NCI-H1930 (cell line): ENCODE data around the gene ADPRM.
"Not testable (repeated sequence)": the region's sequence is repeated elsewhere in the genome, so short reads cannot be mapped to it uniquely, and the experiment has no call there.

Source experiments
- DNase-seq, 2 experiments: peaks; one replicate each; lab custom pipeline; 2025; lab: John Stamatoyannopoulos, UW

The ADPRM gene, protein sequence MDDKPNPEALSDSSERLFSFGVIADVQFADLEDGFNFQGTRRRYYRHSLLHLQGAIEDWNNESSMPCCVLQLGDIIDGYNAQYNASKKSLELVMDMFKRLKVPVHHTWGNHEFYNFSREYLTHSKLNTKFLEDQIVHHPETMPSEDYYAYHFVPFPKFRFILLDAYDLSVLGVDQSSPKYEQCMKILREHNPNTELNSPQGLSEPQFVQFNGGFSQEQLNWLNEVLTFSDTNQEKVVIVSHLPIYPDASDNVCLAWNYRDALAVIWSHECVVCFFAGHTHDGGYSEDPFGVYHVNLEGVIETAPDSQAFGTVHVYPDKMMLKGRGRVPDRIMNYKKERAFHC

DNA sequence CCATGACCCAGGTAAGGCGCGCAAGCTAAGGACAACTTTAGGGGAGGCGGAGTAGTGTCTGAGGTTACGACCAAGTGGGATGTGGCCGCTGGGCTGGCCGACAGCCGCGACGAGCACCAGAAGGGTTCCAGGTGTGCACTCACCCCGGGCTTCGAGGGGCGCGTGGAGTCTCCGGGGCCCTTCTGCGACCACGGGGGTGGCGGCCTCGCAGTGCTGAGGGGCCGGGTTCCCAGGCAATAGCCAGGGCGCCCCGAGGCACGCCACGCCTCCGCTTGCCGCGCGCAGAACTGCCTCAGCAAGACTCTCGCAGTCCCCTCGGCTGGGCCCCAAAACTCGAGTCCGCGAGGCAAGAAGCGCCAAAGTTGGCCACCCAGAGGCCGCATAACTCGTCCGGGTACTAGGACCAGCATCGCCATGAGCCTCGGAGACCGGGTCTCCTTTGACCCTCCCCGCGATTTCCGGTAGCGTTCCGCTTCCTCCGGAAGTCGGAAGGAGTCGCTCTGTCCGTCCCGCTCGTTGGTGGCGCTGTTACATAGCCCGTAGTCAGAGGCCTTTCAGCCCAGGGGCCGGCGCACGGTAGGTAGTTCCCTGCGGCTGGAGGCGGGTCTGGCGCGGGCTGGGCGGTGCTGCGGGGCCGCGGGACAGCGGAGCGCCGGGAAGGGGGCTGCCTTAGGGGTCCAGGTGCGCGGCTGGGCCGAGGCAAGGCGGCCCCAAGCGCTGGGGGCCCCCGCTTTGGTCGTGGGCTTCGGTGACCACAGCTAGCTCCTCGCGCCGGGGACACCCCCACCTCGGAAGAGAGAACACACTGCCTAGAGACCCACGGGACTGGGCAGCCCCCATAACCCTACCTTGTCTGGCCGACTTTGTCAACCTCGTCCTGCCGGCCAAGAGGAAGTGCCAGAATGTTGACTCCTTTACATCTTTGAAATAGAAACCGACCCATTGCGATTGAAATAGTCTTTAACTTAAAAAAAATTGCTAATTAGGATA is at the start of gene ADPRM, which contains the start of gene SCO1:
Gene ADPRM (plus strand): TSS at position 503 of the 990 bp plus-strand sequence. CDS start 7,333 bp downstream, outside the sequence.
Gene SCO1 (minus strand): TSS at position 442 of the 990 bp plus-strand sequence. CDS start 26 bp downstream, at position 416.
- peak; percentile 88 to 90 for DNase-seq

DNA sequence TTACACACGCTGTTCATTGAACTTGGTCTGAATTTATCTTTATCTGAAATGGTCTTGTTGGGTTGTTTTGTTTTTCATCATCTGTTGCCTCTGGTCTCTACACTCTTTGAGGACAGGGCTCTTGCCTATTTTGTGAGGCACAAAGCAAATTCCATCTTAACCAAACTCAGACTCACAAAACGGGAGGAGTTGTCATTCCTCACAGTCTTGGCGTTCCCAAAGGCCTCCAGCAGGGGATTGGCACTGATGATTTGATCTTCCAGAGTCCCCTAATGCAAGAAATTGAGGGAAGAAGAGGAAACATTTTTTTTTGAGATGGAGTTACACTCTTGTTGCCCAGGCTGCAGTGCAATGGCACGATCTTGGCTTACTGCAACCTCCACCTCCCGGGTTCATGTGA is 49.0 kb upstream of the ADPRM start:
- DNase-seq, result no peak

DNA sequence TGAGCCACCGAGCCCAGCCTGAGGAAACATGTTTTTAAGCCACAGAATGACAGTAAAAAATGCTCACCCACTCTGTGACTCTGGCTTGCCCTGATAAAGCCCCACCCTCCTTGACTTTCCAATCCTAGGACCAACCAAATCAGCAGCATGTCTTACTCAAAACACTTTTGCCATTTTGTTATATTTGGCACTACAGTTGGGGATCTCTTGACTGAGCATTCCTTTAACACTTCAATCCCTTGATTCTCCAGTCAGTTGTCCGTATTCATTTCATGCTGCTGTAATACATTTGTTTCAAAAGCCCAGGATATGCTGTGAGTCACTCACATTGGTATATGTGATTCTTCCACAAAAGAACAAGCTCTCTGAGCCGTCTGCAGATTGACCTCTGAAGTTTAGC is 48.4 kb upstream of the ADPRM start:
- no peak for DNase-seq

DNA sequence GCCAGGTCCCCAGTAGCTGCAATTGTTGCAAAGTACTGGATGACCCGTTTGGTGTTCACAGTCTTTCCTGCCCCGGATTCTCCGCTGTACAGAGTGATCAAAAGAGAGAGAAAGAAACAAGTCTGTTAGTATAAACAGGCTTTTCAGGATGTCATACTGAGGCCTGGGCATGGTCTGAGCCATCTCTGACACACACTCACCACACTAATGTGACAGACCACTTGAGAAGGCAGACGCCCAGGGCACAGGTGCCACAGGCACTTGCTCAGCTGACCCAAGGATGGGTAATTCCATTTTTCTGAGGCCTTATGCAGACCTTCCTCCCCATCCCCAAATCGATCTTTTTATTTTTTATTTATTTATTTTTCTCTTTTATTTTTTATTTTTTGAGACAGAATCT is 47.8 kb upstream of the ADPRM start:
- no peak for DNase-seq

DNA sequence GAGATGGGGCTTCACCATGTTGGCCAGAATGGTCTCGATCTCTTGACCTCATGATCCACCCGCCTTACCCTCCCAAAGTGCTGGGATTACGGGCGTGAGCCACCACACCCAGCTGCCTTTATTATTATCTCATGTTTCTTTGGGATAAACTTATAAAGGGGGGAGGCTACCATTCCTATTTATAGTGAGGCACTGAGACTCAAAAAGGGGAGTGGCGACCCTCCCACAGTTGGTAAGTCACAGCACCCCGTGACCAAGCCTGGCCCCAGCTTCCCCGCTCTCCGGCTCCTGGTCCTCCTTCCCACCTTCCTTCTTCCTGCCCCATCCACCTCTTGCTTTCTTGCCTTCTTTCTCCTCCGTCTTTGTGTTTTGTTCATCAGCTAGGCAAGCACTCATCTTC is 45.5 kb upstream of the ADPRM start:
- DNase-seq, result no peak

DNA sequence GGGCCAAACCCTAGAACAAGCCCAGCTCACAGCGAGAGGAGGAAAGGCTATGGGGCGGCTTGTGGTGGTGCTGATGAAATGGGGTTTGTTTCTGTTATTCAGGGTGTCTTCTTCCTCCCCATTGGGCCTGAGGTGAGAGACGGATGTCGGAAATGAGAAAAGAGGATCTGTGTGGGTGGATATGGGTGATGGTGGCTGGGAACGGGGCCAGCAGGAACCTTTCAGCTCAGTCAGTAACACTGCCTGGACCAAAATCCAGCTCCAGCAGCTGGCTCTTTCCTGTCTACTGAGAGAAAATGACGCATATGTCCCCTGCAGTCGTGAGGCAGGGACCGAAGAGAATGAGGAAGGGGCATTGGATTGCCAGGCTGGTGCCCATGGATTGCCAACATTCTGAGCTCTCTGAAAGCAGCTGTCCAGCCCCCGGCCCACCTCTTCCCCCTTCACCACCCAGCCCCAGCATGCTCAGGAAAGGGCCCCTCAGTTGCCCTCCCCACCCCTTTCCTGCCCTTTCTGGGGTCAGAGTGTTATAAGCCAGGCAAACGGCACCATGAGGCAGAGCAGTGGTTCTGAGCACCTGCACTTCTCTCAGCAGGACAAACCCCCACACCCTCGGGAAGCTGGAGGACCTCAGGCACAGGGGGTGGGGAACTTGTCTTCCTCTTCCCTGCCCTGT is 44.3 kb upstream of the ADPRM start:
- DNase-seq, result no peak

DNA sequence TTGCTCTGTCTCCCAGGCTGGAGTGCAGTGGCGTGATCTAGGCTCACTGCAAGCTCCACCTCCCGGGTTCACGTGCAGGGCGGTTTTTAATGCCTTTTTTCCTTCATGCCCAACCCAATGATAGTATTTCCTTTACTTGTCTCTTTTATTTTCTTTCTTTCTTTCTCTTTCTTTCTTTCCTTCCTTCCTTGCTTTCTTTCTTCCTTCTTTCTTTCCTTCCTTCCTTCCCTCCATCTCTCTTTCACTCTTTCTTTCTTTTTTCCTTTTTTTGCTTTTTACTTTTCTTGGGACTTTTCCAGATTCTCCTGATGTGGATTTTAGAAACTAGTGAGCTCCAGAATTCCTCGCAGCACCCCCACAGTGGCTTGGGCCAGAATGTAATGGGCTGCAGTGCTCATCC is 43.4 kb upstream of the ADPRM start:
- no peak for DNase-seq

DNA sequence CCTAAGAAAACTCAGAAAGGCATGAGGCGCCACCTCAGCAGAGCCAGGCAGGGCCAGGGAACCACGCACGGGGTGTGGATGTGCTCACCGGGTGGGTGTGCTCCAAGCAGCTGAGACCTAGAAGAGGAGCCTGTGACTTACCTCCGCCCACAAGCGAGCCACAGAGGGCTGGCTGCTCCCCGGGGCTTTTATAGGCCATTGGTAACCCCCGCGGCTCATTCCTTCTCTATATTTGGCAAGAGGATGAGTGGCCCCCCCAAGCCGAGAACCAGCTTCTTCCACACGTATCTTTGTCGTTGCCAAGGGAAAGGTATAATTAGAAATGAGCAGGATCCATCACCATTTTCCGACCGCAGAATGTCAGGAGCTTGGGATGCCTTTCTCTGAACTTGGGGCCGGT is 40.2 kb upstream of the ADPRM start, which contains the start of gene MYH3:
Gene MYH3 (minus strand): TSS at position 162 of the 400 bp plus-strand sequence. CDS start 2,245 bp downstream, outside the sequence.
- no peak for DNase-seq

DNA sequence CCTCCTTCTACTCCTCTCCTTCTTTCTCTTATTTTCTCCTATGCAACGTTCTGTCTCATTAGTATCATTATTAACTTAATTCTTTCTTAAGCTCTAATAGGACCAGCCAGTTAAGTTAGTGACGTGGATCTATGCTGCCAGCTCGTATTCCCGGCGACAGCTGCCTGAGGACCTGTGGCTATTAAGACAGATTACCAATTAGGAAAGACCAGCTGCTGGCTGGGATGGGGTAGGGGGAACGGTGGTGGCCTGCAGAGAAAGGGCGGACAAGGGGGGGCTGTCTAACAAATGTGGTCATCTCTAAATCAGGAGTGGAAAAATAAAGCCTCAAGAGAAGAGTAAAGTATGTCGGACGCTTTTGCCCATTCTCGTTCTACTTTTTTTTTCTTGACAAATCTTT is 39.5 kb upstream of the ADPRM start:
- no peak for DNase-seq

DNA sequence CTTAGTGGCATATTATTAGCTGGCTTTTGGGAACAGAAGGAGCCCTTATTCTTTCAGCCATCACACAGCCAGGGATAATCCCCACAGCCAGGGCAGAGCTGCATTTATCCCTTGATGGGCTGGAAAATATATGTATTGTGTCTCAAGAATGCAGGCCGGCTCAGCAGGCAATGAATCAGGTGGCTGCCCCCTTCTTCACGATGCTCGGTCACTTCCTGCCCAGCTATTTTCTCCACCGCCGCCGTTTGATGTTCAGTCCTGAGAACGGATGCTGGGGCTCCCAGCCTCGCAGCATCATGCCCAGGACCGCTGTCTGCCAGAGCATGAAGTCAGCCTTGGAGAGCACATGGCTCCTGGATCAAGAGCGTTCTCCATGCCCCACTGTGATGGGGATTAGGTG is 36.0 kb upstream of the ADPRM start:
- no peak for DNase-seq

DNA sequence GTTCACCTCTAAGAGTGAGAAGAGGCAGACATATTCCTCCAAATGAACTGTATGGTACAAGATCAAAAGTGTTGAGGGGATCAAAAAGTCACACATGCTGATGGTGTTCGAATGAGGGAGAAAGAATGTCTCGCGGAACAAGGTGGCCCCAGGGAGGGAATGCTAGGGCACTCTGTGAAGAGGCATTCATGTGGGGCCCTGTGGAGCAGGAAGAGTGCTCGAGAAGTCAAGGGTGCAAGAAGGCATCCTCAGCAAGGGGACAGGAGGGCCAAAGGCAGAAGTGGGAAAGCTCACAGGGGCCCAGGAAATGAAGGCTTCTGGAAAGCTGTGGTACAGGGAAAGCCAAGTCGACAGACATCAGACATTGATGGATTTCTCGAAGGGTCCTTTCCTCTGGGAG is 34.2 kb upstream of the ADPRM start:
- DNase-seq, result no peak

DNA sequence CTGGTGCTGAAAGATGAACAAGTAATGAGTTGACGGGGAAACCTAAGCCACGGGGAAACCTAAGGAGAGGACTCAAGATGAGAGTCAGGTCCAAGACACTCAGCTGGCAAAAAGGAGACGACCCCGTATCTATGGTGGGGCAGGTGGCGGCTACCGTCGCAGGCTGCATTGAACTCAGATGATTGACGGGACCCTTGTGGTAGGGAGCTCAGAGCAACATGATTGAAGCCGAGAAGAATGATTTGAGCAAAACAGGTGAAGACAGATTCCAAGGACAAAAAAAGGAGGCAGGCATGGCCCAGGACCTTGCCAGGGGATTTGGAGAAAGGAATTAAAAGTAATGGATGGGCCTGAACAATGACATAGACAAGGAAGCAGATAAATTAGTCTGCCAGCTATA is 32.8 kb upstream of the ADPRM start:
- DNase-seq, result no peak

DNA sequence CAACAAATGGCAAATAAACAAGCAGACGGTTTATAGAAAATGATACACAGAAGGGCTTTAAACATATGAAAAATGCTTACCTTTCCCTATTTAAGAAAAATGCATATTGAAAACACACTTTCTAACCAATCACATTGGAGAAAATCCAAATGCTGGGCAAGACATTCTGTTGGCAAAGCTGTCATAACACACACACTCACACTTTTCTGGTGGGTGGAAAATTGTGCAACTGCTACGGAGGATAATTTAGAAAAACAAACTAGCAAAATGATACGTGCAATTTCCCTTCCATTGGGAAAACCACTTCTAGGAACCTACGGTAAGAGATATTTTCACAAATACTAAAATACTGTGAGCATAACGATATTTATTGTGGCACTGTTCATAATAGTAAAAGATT is 30.5 kb upstream of the ADPRM start:
- DNase-seq, result no peak

DNA sequence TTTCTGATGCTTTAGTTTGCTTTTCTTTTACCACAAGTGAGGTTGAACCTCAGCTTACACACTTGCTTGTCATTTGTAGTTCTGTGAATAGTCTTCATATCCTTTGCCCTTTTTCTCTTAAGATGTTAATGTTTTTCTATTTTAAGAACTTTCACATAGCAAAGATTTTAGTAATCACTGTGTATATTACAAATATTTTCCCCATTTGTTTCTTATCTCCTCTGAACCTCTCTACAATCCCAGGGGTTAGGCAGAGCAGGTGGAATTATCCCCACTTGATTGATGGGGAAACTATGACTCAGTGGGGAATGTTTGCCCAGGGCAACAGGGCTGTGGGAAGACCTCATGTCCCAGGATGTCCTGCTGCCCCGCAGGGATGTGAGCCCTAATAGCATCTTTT is 28.6 kb upstream of the ADPRM start:
- DNase-seq, result no peak

DNA sequence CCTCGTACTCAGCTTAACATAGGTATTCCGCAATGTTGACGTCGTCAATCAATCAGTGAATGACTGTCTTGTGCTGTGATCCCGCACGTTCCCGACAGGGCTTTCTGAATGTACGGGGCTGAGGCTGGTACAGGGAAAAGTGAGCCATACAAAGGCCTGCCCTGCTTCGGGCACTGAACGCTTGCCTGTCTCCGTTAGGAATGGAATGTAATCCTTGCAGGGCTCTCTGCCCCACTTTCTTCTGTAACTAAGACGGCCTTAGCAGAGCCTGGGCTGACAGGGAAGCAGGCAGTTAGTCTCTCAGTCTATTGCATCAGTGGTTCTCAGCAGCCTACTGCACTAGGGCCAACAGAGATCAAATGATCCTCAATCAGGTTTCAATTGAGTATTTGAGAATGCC is 24.1 kb upstream of the ADPRM start:
- no peak for DNase-seq

DNA sequence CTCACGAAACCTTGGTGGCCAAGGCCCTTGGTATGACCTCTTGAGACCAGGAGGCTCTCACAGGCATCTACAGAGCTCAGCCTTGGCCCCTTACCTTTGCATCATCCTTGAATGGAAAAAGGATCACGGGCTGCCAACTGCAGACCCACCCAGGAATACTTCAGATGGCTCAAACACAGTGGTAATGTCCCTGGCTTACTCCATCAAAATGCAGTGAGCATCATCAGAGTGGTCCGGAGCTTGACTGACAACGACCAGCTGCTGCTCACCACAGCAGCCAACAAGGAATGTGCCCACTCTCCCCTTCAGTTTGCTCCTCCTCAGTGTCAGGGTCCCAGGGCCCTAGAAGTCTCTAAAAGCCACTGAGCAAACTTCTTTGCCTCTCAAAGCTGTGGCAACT is 22.7 kb upstream of the ADPRM start:
- DNase-seq, result no peak

DNA sequence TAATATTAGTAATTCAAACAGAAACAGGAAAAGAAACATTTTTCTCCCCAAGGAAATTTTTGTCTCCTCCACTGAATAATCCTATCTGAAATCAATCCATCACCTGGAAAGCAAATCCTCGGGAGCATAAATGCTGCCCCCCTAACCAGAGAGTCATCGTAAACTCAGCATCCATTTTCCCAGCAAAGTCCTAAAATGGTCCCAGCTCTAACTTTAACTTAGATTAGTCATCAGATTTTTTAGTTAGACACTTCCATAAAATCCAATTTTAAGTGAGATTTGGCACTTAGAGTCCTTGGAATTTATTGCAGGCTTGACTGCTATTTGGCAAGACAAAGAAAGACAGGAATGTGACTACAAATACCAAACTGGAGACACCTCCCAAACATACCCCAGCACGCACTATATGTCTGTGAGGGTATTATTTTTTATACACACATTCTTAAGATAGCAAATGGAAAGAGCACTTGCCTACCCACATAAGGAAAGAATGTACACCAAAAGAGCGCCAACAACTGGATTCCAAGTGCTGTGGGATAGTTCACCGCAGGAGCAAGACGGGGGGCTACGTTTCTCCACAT is 15.4 kb upstream of the ADPRM start:
- DNase-seq, result no peak

DNA sequence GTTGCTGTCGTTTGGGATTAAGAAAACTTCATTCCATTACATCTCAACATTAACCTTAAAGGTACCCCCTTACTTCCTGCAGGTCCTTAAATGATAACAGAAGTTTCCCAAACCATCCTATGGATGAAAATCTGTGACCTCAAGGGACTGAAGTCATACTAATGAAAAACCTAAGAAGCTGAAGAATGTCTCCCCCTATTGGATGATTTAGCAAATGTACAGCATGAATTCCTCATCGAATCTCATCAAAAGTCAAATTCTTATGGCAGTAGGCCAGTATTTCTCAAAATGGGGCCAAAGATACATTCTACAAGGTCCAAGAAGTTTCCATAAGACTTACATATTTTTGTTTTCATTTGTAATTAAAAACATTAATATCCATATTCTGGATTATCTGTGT is 13.5 kb upstream of the ADPRM start:
- no peak for DNase-seq

DNA sequence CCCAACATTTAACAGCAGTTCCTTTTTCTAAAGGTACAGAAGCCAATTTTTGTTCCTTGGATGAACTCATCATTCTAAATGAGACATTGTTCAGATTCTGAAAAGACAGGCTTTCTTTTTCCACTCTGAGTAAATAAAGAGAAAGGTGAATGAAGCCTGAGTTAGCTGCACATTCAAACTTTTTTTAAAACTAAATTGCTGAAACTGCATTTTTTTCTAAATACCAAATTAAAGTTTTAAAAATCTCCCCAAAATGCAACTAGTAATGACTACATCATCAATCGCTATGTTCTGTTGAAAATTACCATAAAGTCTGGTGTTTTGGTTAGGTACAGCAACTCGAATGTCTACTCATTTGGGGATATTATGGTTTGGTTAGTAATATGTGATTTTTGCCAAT is 9.9 kb upstream of the ADPRM start:
- DNase-seq, result no peak

DNA sequence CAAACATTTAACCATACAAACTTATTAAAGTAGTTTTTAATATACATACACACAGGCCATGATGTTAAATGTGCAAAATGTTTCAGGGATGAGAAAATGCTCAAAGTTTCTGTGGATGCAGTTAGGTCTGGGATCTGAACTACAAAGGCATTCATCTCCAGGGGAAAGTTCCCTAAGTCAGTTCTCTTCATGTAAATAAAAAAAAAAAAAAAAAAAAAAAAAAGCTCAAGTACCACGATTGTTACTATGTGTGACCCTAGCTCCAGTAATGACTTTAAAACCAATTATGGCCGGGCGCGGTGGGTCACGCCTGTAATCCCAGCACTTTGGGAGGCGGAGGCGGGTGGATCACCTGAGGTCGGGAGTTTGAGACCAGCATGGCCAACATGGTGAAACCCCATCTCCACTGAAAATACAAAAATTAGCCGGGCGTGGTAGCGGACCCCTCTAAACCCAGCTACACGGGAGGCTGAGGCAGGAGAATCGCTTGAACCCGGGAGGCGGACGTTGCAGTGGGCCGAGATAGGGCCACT is 1.5 kb upstream of the ADPRM start:
- DNase-seq, result not testable (repeated sequence)

DNA sequence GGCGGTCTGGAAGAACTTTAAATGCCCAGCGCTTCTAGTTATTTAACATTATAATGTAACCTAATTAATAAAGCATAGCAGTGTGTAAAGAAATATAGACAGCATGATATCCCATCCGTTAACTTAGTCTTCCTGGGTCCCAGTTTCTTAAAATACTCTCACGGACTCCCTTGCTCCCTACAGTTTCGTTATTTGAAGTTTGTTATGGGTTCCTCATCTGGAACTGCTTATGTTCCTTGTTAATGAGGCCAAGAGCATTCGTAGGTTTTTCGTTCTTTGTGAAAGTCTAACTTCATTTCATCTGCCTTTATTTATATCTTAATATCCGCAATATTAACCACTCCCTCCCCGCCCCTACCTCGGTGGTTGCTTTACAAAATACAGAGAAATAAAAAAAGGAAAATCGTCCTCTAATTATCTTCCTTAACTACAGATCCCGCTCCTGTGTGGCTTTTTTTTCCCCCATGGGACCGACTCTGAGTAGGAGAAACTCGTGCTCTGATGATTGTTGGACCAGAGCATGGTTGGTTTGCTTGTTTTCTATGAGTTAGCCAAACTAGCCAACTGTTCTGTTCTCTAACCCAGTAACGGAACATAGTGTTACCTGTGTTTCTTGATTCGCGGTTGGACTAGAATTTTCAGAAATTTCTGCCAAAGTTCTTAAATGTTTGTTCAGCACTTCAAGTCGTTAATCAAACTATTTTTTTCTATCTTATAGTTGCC is 863 bp downstream of the ADPRM start:
- DNase-seq, result no peak
